Tibial nerve (tissue), 4 donors: ENCODE results near the gene TRERF1.

Experiments used
- CTCF ChIP-seq, 5 experiments: fragments of 200-600 bp in 3 of 5; fragments of 450-650 bp in 2 of 5; sonication (generic) in 3 of 5; IDR thresholded peaks; one replicate each; pipeline ENCODE4 v1.5.1; 2016 to 2019; ENCODE audit warnings: antibody characterized with exemption in 5 of 5, mild to moderate bottlenecking in 3 of 5, moderate library complexity in 2 of 5
- EP300 ChIP-seq, 2 donors: sonication (generic); formaldehyde crosslinking; IDR thresholded peaks; one replicate each; pipeline ENCODE4 v1.6.1; 2017; ENCODE audit warnings: antibody characterized with exemption in 2 of 2, mild to moderate bottlenecking in 1 of 2

GRCh38 chr6:42176981-42177380 is 274.7 kb downstream of the TRERF1 start:
- TF ChIP-seq EP300 (IDR thresholded peaks at IDR 0.05) (no peak), CTCF (IDR thresholded peaks at IDR 0.05) (no peak)
